H9 (cell line): Measurements from ENCODE around the gene RPA1. TPM values are rescaled to one million over a fixed set of nuclear protein-coding genes. Genes with fewer than 3 reads are reported as not detected.

ENCODE experiments used
- DNase-seq: peaks from one replicate; pipeline ENCODE4 v3.0.0-alpha.2; 2017
- H2AFZ ChIP-seq: one replicate; pipeline ENCODE4 v1.6.1; 2013; ENCODE audit warnings: mild to moderate bottlenecking, low read length, control low read depth, moderate library complexity
- H2AK5ac ChIP-seq: 2 replicates; pipeline ENCODE4 v1.6.1; 2013; ENCODE audit warnings: low read length, control low read depth, mixed read lengths; ENCODE audit not compliant: insufficient read length
- H2BK120ac ChIP-seq: one replicate; pipeline ENCODE4 v1.6.1; 2013; ENCODE audit warnings: low read depth, mild to moderate bottlenecking, low read length, control low read depth, inconsistent platforms; ENCODE audit not compliant: poor library complexity, severe bottlenecking
- H2BK12ac ChIP-seq: 2 replicates; pipeline ENCODE4 v1.6.1; 2013; ENCODE audit warnings: low read length, control low read depth, mixed read lengths, low read depth; ENCODE audit not compliant: insufficient read length
- H2BK15ac ChIP-seq: 2 replicates; pipeline ENCODE4 v1.6.1; 2013; ENCODE audit warnings: low read depth, low read length, control low read depth
- H2BK20ac ChIP-seq: one replicate; pipeline ENCODE4 v1.6.1; 2013; ENCODE audit warnings: low read depth, mild to moderate bottlenecking, low read length, control low read depth, inconsistent platforms; ENCODE audit not compliant: poor library complexity, severe bottlenecking
- H2BK5ac ChIP-seq: 2 replicates; pipeline ENCODE4 v1.6.1; 2013; ENCODE audit warnings: low read length, control low read depth, mixed read lengths; ENCODE audit not compliant: insufficient read length
- H3K14ac ChIP-seq: 2 replicates; pipeline ENCODE4 v1.6.1; 2013; ENCODE audit warnings: low read length, control low read depth; ENCODE audit not compliant: insufficient read depth
- H3K18ac ChIP-seq: 2 replicates; pipeline ENCODE4 v1.6.1; 2013; ENCODE audit warnings: low read depth, mild to moderate bottlenecking, mixed read lengths, low read length, control low read depth; ENCODE audit not compliant: insufficient read length
- H3K23ac ChIP-seq: 2 replicates; pipeline ENCODE4 v1.6.1; 2013; ENCODE audit warnings: low read length, control low read depth, mixed read lengths, low read depth; ENCODE audit not compliant: insufficient read length
- H3K23me2 ChIP-seq: 2 replicates; pipeline ENCODE4 v1.6.1; 2013; ENCODE audit warnings: low read depth, mild to moderate bottlenecking, mixed read lengths, low read length, control low read depth; ENCODE audit not compliant: insufficient read length, poor library complexity, severe bottlenecking
- H3K27ac ChIP-seq: 2 replicates; pipeline ENCODE4 v1.5.1; 2013; ENCODE audit warnings: low read length, control low read depth, mixed read lengths, low read depth; ENCODE audit not compliant: insufficient read length
- H3K27me3 ChIP-seq: 2 replicates; pipeline ENCODE4 v1.6.1; 2013; ENCODE audit warnings: low read length, control low read depth, inconsistent platforms; ENCODE audit not compliant: insufficient read depth
- H3K4ac ChIP-seq: 2 replicates; pipeline ENCODE4 v1.6.1; 2013; ENCODE audit warnings: low read depth, mild to moderate bottlenecking, control low read depth, inconsistent platforms, low read length, moderate library complexity
- H3K4me1 ChIP-seq: 2 replicates; pipeline ENCODE4 v1.6.1; 2013; ENCODE audit warnings: low read length, control low read depth, inconsistent platforms; ENCODE audit not compliant: insufficient read depth
- H3K4me2 ChIP-seq: 2 replicates; pipeline ENCODE4 v1.6.1; 2013; ENCODE audit warnings: low read length, control low read depth, mixed read lengths; ENCODE audit not compliant: insufficient read length, insufficient read depth
- H3K56ac ChIP-seq: 2 replicates; pipeline ENCODE4 v1.6.1; 2013; ENCODE audit warnings: low read depth, mild to moderate bottlenecking, mixed read lengths, low read length, control low read depth; ENCODE audit not compliant: insufficient read length
- H3K79me1 ChIP-seq: 2 replicates; pipeline ENCODE4 v1.6.1; 2013; ENCODE audit warnings: low read depth, mild to moderate bottlenecking, moderate library complexity, low read length, control low read depth, inconsistent platforms; ENCODE audit not compliant: insufficient read depth, poor library complexity, severe bottlenecking
- H3K79me2 ChIP-seq: 2 replicates; pipeline ENCODE4 v1.6.1; 2013; ENCODE audit warnings: low read length, control low read depth, inconsistent platforms; ENCODE audit not compliant: insufficient read depth
- H3K9ac ChIP-seq: 2 replicates; pipeline ENCODE4 v1.6.1; 2013; ENCODE audit warnings: low read length, control low read depth, mixed read lengths; ENCODE audit not compliant: insufficient read length; ENCODE audit errors: extremely low read depth
- H3K9me3 ChIP-seq: one replicate; pipeline ENCODE4 v1.6.1; 2013; ENCODE audit warnings: low read depth, low read length, inconsistent platforms; ENCODE audit not compliant: control insufficient read depth
- H3T11ph ChIP-seq: one replicate; pipeline ENCODE4 v1.6.1; 2013; ENCODE audit warnings: mild to moderate bottlenecking, low read length, control low read depth, inconsistent platforms
- H4K20me1 ChIP-seq: one replicate; pipeline ENCODE4 v1.6.1; 2013; ENCODE audit not compliant: control insufficient read depth, insufficient read length, insufficient read depth
- H4K5ac ChIP-seq: 2 replicates; pipeline ENCODE4 v1.6.1; 2013; ENCODE audit warnings: low read depth, mild to moderate bottlenecking, mixed read lengths, low read length, control low read depth; ENCODE audit not compliant: insufficient read length
- H4K8ac ChIP-seq: replicated peaks from 2 replicates; pipeline ENCODE4 v1.6.1; 2013; ENCODE audit warnings: low read length, control low read depth, mixed read lengths, low read depth; ENCODE audit not compliant: insufficient read length
- H4K91ac ChIP-seq: 2 replicates; pipeline ENCODE4 v1.6.1; 2013; ENCODE audit warnings: low read depth, mild to moderate bottlenecking, moderate library complexity, mixed read lengths, low read length, control low read depth; ENCODE audit not compliant: insufficient read length
- H3K27ac Mint-ChIP-seq, 3 experiments: 2 replicates in 2 of 3; 3 replicates in 1 of 3; pipeline ENCODE4 v1.8.0; 2020 to 2021; ENCODE audit warnings: mixed read lengths in 3 of 3, mild to moderate bottlenecking in 1 of 3, moderate library complexity in 1 of 3
- H3K27me3 Mint-ChIP-seq: 2 replicates; pipeline ENCODE4 v1.8.0; 2021; ENCODE audit warnings: low read depth, mild to moderate bottlenecking, moderate library complexity, mixed read lengths
- H3K36me3 Mint-ChIP-seq, 3 experiments: 2 replicates in 2 of 3; 3 replicates in 1 of 3; pipeline ENCODE4 v1.8.0; 2020 to 2021; ENCODE audit warnings: low read depth in 3 of 3, mixed read lengths in 3 of 3; ENCODE audit not compliant: insufficient read depth in 1 of 3
- H3K4me1 Mint-ChIP-seq, 2 experiments: 2 replicates each; pipeline ENCODE4 v1.8.0; 2020; ENCODE audit warnings: mixed read lengths in 2 of 2
- H3K4me3 Mint-ChIP-seq, 2 experiments: 2 replicates in 1 of 2; 3 replicates in 1 of 2; pipeline ENCODE4 v1.8.0; 2020 to 2021; ENCODE audit warnings: mild to moderate bottlenecking in 2 of 2, mixed read lengths in 2 of 2, moderate library complexity in 1 of 2
- H3K9me3 Mint-ChIP-seq, 2 experiments: 2 replicates in 1 of 2; 3 replicates in 1 of 2; pipeline ENCODE4 v1.8.0; 2020; ENCODE audit warnings: mild to moderate bottlenecking in 2 of 2, mixed read lengths in 2 of 2, moderate library complexity in 1 of 2
- CTCF ChIP-seq: fragments of 200-600 bp; sonication (generic); conservative IDR thresholded peaks from 3 replicates; pipeline ENCODE4 v1.8.0; 2021; ENCODE audit warnings: antibody characterized with exemption, mild to moderate bottlenecking
- WGBS: extraction: QIAGEN DNeasy Blood & Tissue Kit; methylation state at CpG from one replicate; pipeline ENCODE4 v1.1.7; 2013; ENCODE audit warnings: missing lambda C conversion rate, low lambda C conversion rate, mixed read lengths; ENCODE audit not compliant: insufficient read length; ENCODE audit errors: extremely low coverage; 5-methylcytosine and 5-hydroxymethylcytosine counted together
- total RNA-seq: library from RNA; stranded (reverse); gene quantifications from 2 replicates; pipeline ENCODE4 v1.2.1, GENCODE V29; 2021

The RPA1 gene
- total RNA-seq, 1 experiment from 2014 or later, result 215 TPM

- H4K8ac ChIP-seq, result no peak overlapping the region
- no peak overlapping the region for H2BK15ac ChIP-seq
- no peaks in the 10 kb centered on the region for H4K20me1 ChIP-seq
- Mint-ChIP-seq H3K27me3 (no peaks in the 10 kb centered on the region), H3K4me3 (no peak overlapping the region), H3K4me1 (no peaks in the 10 kb centered on the region), H3K36me3 (peaks cover 16 to 78% (median 77%) of the 10 kb centered on the region in 3 experiments; a peak in 6 of 7 replicates), H3K9me3 (no peaks in the 10 kb centered on the region), H3K27ac (no peak overlapping the region)
- H2AK5ac ChIP-seq, result no peak overlapping the region
- no peak overlapping the region for H3T11ph ChIP-seq
- no peaks in the 10 kb centered on the region for H3K79me1 ChIP-seq
- no peak overlapping the region for H3K27ac ChIP-seq
- H3K9me3 ChIP-seq, result no peaks in the 10 kb centered on the region
- H3K14ac ChIP-seq, result no peak overlapping the region
- H3K4ac ChIP-seq, result no peak overlapping the region
- no CpG with 5 or more reads among the region's 3 CpGs for WGBS
- H3K56ac ChIP-seq, result no peak overlapping the region
- H3K18ac ChIP-seq, result no peak overlapping the region
- no peak overlapping the region for H3K9ac ChIP-seq
- no peak overlapping the region for H2BK20ac ChIP-seq
- H3K4me2 ChIP-seq, result no peak overlapping the region
- no peak overlapping the region for H2BK120ac ChIP-seq
- no peak for TF ChIP-seq CTCF
- H3K27me3 ChIP-seq, result no peaks in the 10 kb centered on the region; the same call in 1 of the 2 replicates
- no peak for DNase-seq
- no peaks in the 10 kb centered on the region for H3K4me1 ChIP-seq
- no peak overlapping the region for H2AFZ ChIP-seq
- no peak overlapping the region for H3K23ac ChIP-seq
- H2BK5ac ChIP-seq, result no peak overlapping the region
- no peak overlapping the region for H4K5ac ChIP-seq
- H3K23me2 ChIP-seq, result no peaks in the 10 kb centered on the region
- no peak overlapping the region for H2BK12ac ChIP-seq
- no peaks in the 10 kb centered on the region for H3K79me2 ChIP-seq
- H4K91ac ChIP-seq, result no peak overlapping the region
Measured at GRCh38 chr17:1847191-1847590, 17.4 kb downstream of the RPA1 start.
